ENCODE results near the gene KLHDC3. TPM values are rescaled to one million over a fixed set of nuclear protein-coding genes. Genes with fewer than 3 reads are reported as not detected.

Gene KLHDC3
- total and polyA plus RNA-seq, 9 of the 15 experiments (the other 6 are each of a cell fraction or from before 2014, with no cell fraction given): 4.5 to 171 (median 107) TPM

DNA sequence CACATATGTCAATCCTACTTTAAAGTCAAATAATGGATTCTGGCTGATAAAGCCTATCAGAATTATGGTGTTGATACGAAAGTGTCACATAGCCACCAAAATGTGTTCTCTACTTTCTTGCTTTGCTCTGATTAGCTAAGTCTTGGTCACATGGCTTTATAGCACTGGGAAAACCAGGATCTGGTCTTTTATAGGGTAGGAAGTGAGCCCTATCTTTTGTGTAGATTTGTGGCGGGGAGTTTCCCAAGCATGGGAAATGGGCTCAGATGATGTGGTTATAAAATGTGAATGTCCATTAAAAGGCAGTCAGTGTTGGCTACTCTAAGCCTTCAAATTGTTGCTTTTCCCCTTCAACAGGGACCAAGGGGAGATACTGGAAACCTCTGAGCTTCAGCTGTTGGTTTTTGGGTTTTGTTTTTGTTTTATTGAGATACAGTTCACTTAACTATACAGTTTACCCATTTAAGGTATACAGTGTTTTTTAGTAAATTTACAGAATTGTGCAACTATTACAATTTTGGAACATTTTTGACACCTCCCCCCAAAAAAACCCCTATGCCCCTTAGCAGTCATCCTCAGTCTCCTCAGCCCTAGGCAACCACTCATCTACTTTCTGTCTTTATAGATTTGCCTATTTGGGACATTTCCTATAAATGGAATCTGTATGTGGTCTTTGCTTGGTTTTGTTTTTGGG, 19.6 kb downstream of the KLHDC3 start (continued):
- TF ChIP-seq, protein P1, sequence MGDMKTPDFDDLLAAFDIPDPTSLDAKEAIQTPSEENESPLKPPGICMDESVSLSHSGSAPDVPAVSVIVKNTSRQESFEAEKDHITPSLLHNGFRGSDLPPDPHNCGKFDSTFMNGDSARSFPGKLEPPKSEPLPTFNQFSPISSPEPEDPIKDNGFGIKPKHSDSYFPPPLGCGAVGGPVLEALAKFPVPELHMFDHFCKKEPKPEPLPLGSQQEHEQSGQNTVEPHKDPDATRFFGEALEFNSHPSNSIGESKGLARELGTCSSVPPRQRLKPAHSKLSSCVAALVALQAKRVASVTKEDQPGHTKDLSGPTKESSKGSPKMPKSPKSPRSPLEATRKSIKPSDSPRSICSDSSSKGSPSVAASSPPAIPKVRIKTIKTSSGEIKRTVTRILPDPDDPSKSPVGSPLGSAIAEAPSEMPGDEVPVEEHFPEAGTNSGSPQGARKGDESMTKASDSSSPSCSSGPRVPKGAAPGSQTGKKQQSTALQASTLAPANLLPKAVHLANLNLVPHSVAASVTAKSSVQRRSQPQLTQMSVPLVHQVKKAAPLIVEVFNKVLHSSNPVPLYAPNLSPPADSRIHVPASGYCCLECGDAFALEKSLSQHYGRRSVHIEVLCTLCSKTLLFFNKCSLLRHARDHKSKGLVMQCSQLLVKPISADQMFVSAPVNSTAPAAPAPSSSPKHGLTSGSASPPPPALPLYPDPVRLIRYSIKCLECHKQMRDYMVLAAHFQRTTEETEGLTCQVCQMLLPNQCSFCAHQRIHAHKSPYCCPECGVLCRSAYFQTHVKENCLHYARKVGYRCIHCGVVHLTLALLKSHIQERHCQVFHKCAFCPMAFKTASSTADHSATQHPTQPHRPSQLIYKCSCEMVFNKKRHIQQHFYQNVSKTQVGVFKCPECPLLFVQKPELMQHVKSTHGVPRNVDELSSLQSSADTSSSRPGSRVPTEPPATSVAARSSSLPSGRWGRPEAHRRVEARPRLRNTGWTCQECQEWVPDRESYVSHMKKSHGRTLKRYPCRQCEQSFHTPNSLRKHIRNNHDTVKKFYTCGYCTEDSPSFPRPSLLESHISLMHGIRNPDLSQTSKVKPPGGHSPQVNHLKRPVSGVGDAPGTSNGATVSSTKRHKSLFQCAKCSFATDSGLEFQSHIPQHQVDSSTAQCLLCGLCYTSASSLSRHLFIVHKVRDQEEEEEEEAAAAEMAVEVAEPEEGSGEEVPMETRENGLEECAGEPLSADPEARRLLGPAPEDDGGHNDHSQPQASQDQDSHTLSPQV (IDR thresholded peaks at IDR 0.05): no peak
- TF ChIP-seq ZC3H4 (CRISPR knock-in tag; IDR thresholded peaks at IDR 0.05; ENCODE audit: borderline replicate concordance) (no peak), CEBPG (CRISPR knock-in tag; IDR thresholded peaks at IDR 0.05) (no peak), CEBPG (tag; conservative IDR thresholded peaks at IDR 0.05 in 1 of 2, IDR thresholded peaks at IDR 0.05 in 1 of 2) (0 out of 4 replicates have a peak, but pooled peaks of 1 of the 2 experiments have one; percentile 34), JUND (IDR thresholded peaks at IDR 0.05; ENCODE audit: borderline replicate concordance, low read depth, low read length) (no peak), JUND (tag; IDR thresholded peaks at IDR 0.05; ENCODE audit: borderline replicate concordance, low read depth, low read length) (no peak)
